GM21619 (cell line): ENCODE data around the gene SPATS2L.

Experiments used
- ATAC-seq: cut with Tn5 transposase; IDR thresholded peaks from one replicate; pipeline ENCODE4 v1.9.1; 2021; ENCODE audit not compliant: unreplicated experiment

SPATS2L gene

GRCh38 chr2:200492656-200493055 is 186.2 kb downstream of the SPATS2L start:
- no peak for ATAC-seq

GRCh38 chr2:200494048-200494447 is 187.6 kb downstream of the SPATS2L start:
- ATAC-seq = no peak

- ATAC-seq = no peak
These were observed 190.2 kb downstream of the SPATS2L start for GRCh38 chr2:200496696-200497095.

- ATAC-seq = no peak
These were observed 192.1 kb downstream of the SPATS2L start for GRCh38 chr2:200498402-200499162.

GRCh38 chr2:200502196-200502595 is 195.7 kb downstream of the SPATS2L start:
- ATAC-seq = no peak

GRCh38 chr2:200506679-200507078 is 200.2 kb downstream of the SPATS2L start:
- ATAC-seq = no peak

- ATAC-seq = no peak
These were observed 200.7 kb downstream of the SPATS2L start for GRCh38 chr2:200507179-200507578.

- peak; percentile 3 for ATAC-seq
These were observed 202.7 kb downstream of the SPATS2L start for GRCh38 chr2:200509235-200509611.

- peak; percentile 97 for ATAC-seq
These were observed 203.3 kb downstream of the SPATS2L start, which contains the start of gene KCTD18 for GRCh38 chr2:200509612-200510433. KCTD18 (minus strand) TSS chr2:200510068; CDS start chr2:200507016, 3,052 bp downstream.

- ATAC-seq = no peak
These were observed 208.7 kb downstream of the SPATS2L start for GRCh38 chr2:200515155-200515554.

- ATAC-seq = no peak
These were observed 216.7 kb downstream of the SPATS2L start for GRCh38 chr2:200523158-200523557.

- no peak for ATAC-seq
These were observed 217.1 kb downstream of the SPATS2L start for GRCh38 chr2:200523604-200524003.

GRCh38 chr2:200525066-200525465 is 218.6 kb downstream of the SPATS2L start:
- no peak for ATAC-seq

- ATAC-seq = no peak
These were observed 219.0 kb downstream of the SPATS2L start for GRCh38 chr2:200525551-200525881.

GRCh38 chr2:200525882-200526651 is 219.6 kb downstream of the SPATS2L start, which contains the start of gene SGO2:
SGO2 (plus strand) TSS chr2:200526207; CDS start chr2:200532976, 6,769 bp downstream.
- ATAC-seq = peak; percentile 100

GRCh38 chr2:200528228-200528627 is 221.7 kb downstream of the SPATS2L start:
- no peak for ATAC-seq
